ENCODE data around the gene RHCG. TPM values are rescaled to one million over a fixed set of nuclear protein-coding genes. Genes with fewer than 3 reads are reported as not detected.

RHCG gene
- total and polyA plus RNA-seq, 2 of the 13 experiments (the other 11 are each of a cell fraction or from before 2014, with no cell fraction given): not detected

- H3K9me3 ChIP-seq (ENCODE audit: low read length): no peaks in the 10 kb centered on the region
- no TSS peak for BruUV-seq (replicated peaks)
- WGBS (ENCODE audit: low lambda C conversion rate): 51% methylated on average over 5 of the region's 5 CpGs
- intact Hi-C loops (cut with micrococcal nuclease; ENCODE audit: unreplicated experiment): no loop called here
- no peak overlapping the region for H3K27ac ChIP-seq (ENCODE audit: extremely low read length, insufficient read depth, low read length)
- ATAC-seq: no peak
- H3K4me2 ChIP-seq (ENCODE audit: low read depth, low read length): no peak overlapping the region
- H3K9ac ChIP-seq (ENCODE audit: insufficient read depth, low read depth, low read length): no peak overlapping the region
- no peaks in the 10 kb centered on the region for H3K4me1 ChIP-seq (ENCODE audit: insufficient read depth, low read length)
- H3K79me2 ChIP-seq (ENCODE audit: insufficient read depth, low read length): no peaks in the 10 kb centered on the region
- in situ Hi-C loops (cut with HindIII; ENCODE audit: extremely low pct_ligation_motif_present, low pct_unique_long_range_greater_than_20kb): no loop called here
- no peak for FAIRE-seq
- H4K20me1 ChIP-seq (ENCODE audit: insufficient read depth, low read length): no peaks in the 10 kb centered on the region
- CTCF ChIA-PET (ENCODE audit: low intra/inter-chr PET ratio, low total read pairs): no interaction called here
- POLR2A ChIA-PET: no interaction called here
- peaks cover 0 to 4% of the 10 kb centered on the region in 2 experiments; a peak in 2 of 5 replicates for H3K27me3 ChIP-seq (ENCODE audit: control insufficient read depth in 1 of 2, insufficient read depth in 2 of 2, low read length in 2 of 2)
- TF ChIP-seq ARID3A (IDR thresholded peaks at IDR 0.05; ENCODE audit: low read depth, low read length) (no peak), ZNF543 (CRISPR knock-in tag; IDR thresholded peaks at IDR 0.05) (peak; percentile 94)
- no peaks in the 10 kb centered on the region for H3K36me3 ChIP-seq (replicated peaks in 1 of 2; ENCODE audit: control insufficient read depth in 1 of 2, insufficient read depth in 2 of 2, low read length in 2 of 2)
- no peak overlapping the region for H2AFZ ChIP-seq (ENCODE audit: low read length)
- H3K4me3 ChIP-seq (replicated peaks in 1 of 3; ENCODE audit: insufficient read depth in 1 of 3, low read depth in 2 of 3, low read length in 3 of 3): no peak overlapping the region
- no peak for DNase-seq (ENCODE audit: low spot score)
Measured at GRCh38 chr15:89501646-89502045, 5.3 kb upstream of the RHCG start.

- H3K4me3 ChIP-seq (replicated peaks in 1 of 3; ENCODE audit: insufficient read depth in 1 of 3, low read depth in 2 of 3, low read length in 3 of 3): no peak overlapping the region
- H3K9ac ChIP-seq (ENCODE audit: insufficient read depth, low read depth, low read length): no peak overlapping the region
- no peaks in the 10 kb centered on the region for H4K20me1 ChIP-seq (ENCODE audit: insufficient read depth, low read length)
- H2AFZ ChIP-seq (ENCODE audit: low read length): no peak overlapping the region
- no peaks in the 10 kb centered on the region for H3K9me3 ChIP-seq (ENCODE audit: low read length)
- H3K4me2 ChIP-seq (ENCODE audit: low read depth, low read length): no peak overlapping the region
- no TSS peak for BruUV-seq (replicated peaks)
- CTCF ChIA-PET (ENCODE audit: low intra/inter-chr PET ratio, low total read pairs): no interaction called here
- no peaks in the 10 kb centered on the region for H3K36me3 ChIP-seq (replicated peaks in 1 of 2; ENCODE audit: control insufficient read depth in 1 of 2, insufficient read depth in 2 of 2, low read length in 2 of 2)
- no peak overlapping the region for H3K27ac ChIP-seq (ENCODE audit: extremely low read length, insufficient read depth, low read length)
- WGBS (ENCODE audit: low lambda C conversion rate): 42% methylated on average over 10 of the region's 10 CpGs
- POLR2A ChIA-PET: no interaction called here
- H3K79me2 ChIP-seq (ENCODE audit: insufficient read depth, low read length): no peaks in the 10 kb centered on the region
- DNase-seq (ENCODE audit: low spot score): no peak
- intact Hi-C loops (cut with micrococcal nuclease; ENCODE audit: unreplicated experiment) (no loop called here), in situ Hi-C loops (cut with HindIII; ENCODE audit: extremely low pct_ligation_motif_present, low pct_unique_long_range_greater_than_20kb) (no loop called here)
- peaks cover 0 to 11% of the 10 kb centered on the region in 2 experiments; a peak in 2 of 5 replicates for H3K27me3 ChIP-seq (ENCODE audit: control insufficient read depth in 1 of 2, insufficient read depth in 2 of 2, low read length in 2 of 2)
- no peaks in the 10 kb centered on the region; the same call in 1 of the 2 replicates for H3K4me1 ChIP-seq (ENCODE audit: insufficient read depth, low read length)
- ATAC-seq: no peak
- no peak for FAIRE-seq
- TF ChIP-seq ZNF576 (CRISPR knock-in tag; IDR thresholded peaks at IDR 0.05): 0 out of 2 replicates have a peak, but pooled peaks have one; percentile 57
- TF ChIP-seq CTCF (CRISPR knock-in tag; IDR thresholded peaks at IDR 0.05): peak; percentile 35; the same call in 1 of the 2 replicates
Measured at GRCh38 chr15:89500397-89501270, 4.3 kb upstream of the RHCG start.
